Measurements from ENCODE around the gene USP49.

The USP49 gene

GRCh38 chr6:41895300-41896233 lies at the start of gene USP49:
TSS of gene USP49 (minus strand) at chr6:41895375. CDS start at chr6:41806983, 88,392 bp downstream.
- Histone ChIP-seq H3K36me3 (ENCODE audit: control insufficient read depth in 2 of 2, insufficient read depth in 1 of 2, low read length in 2 of 2) (no peaks in the 10 kb centered on the region; a peak in 1 of 3 replicates), H3K27ac (ENCODE audit: extremely low read depth, low read depth, low read length) (peak within 1 kb of the TSS; percentile 61), H3K9me3 (ENCODE audit: control insufficient read depth, insufficient read depth, low read depth, low read length) (no peaks in the 10 kb centered on the region), H3K4me3 (ENCODE audit: low read depth, low read length) (peak within 1 kb of the TSS; percentile 89), H3K4me1 (ENCODE audit: control insufficient read depth, insufficient read depth, low read length) (peaks cover 9% of the 10 kb centered on the region; the same call in 1 of the 2 replicates)
- CTCF ChIA-PET, result interaction anchor here (0.5 to 2.0 kb wide), 4 partner anchors 26 to 191 kb away, joined by 3 to 17 read pairs (median 6); partner anchors contain the start of genes BYSL, MED20 and TOMM6
- POLR2A ChIA-PET, result interaction anchor here (0.5 to 2.5 kb wide), 15 partner anchors 10 to 431 kb away, joined by 3 to 16 read pairs (median 4); partner anchors contain the start of genes BYSL, CCND3, MED20 and TAF8
- no peak for TF ChIP-seq ZNF132 (tag by site-specific recombination; IDR thresholded peaks at IDR 0.05; ENCODE audit: borderline replicate concordance)
- TF ChIP-seq ZNF510 (tag by site-specific recombination; IDR thresholded peaks at IDR 0.05; ENCODE audit: insufficient replicate concordance), result no peak
- TF ChIP-seq ZNF514 (tag by site-specific recombination; IDR thresholded peaks at IDR 0.05), result no peak
- no peak for TF ChIP-seq BCL11B (tag by site-specific recombination; IDR thresholded peaks at IDR 0.05; ENCODE audit: low read depth)
- peak; percentile 92 for TF ChIP-seq ZBTB20 (tag by site-specific recombination; IDR thresholded peaks at IDR 0.05)
- TF ChIP-seq ZNF16 (tag by site-specific recombination; IDR thresholded peaks at IDR 0.05; ENCODE audit: low read depth), result no peak
- TF ChIP-seq PRDM6 (tag by site-specific recombination; IDR thresholded peaks at IDR 0.05), result no peak
- no peak for TF ChIP-seq ZNF843 (tag by site-specific recombination; IDR thresholded peaks at IDR 0.05)
- no peak for TF ChIP-seq ZNF791 (tag by site-specific recombination; IDR thresholded peaks at IDR 0.05)
- TF ChIP-seq, protein P1, sequence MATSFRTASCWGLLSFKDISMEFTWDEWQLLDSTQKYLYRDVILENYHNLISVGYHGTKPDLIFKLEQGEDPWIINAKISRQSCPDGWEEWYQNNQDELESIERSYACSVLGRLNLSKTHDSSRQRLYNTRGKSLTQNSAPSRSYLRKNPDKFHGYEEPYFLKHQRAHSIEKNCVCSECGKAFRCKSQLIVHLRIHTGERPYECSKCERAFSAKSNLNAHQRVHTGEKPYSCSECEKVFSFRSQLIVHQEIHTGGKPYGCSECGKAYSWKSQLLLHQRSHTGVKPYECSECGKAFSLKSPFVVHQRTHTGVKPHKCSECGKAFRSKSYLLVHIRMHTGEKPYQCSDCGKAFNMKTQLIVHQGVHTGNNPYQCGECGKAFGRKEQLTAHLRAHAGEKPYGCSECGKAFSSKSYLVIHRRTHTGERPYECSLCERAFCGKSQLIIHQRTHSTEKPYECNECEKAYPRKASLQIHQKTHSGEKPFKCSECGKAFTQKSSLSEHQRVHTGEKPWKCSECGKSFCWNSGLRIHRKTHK (tag by site-specific recombination; IDR thresholded peaks at IDR 0.05), result no peak
- TF ChIP-seq OVOL3 (tag by site-specific recombination; IDR thresholded peaks at IDR 0.05), result no peak
- TF ChIP-seq SCRT1 (tag by site-specific recombination; IDR thresholded peaks at IDR 0.05; ENCODE audit: borderline replicate concordance), result no peak
- no peak for TF ChIP-seq ZNF664 (tag by site-specific recombination; IDR thresholded peaks at IDR 0.05)
- TF ChIP-seq, protein P2, sequence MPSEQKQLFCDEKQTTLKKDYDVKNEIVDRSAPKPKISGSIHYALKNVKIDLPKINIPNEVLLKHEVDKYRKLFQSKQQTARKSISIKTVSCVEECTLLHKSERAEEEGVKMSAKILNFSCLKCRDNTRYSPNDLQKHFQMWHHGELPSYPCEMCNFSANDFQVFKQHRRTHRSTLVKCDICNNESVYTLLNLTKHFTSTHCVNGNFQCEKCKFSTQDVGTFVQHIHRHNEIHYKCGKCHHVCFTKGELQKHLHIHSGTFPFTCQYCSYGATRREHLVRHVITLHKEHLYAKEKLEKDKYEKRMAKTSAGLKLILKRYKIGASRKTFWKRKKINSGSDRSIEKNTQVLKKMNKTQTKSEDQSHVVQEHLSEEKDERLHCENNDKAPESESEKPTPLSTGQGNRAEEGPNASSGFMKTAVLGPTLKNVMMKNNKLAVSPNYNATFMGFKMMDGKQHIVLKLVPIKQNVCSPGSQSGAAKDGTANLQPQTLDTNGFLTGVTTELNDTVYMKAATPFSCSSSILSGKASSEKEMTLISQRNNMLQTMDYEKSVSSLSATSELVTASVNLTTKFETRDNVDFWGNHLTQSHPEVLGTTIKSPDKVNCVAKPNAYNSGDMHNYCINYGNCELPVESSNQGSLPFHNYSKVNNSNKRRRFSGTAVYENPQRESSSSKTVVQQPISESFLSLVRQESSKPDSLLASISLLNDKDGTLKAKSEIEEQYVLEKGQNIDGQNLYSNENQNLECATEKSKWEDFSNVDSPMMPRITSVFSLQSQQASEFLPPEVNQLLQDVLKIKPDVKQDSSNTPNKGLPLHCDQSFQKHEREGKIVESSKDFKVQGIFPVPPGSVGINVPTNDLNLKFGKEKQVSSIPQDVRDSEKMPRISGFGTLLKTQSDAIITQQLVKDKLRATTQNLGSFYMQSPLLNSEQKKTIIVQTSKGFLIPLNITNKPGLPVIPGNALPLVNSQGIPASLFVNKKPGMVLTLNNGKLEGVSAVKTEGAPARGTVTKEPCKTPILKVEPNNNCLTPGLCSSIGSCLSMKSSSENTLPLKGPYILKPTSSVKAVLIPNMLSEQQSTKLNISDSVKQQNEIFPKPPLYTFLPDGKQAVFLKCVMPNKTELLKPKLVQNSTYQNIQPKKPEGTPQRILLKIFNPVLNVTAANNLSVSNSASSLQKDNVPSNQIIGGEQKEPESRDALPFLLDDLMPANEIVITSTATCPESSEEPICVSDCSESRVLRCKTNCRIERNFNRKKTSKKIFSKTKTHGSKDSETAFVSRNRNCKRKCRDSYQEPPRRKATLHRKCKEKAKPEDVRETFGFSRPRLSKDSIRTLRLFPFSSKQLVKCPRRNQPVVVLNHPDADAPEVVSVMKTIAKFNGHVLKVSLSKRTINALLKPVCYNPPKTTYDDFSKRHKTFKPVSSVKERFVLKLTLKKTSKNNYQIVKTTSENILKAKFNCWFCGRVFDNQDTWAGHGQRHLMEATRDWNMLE (tag by site-specific recombination; conservative IDR thresholded peaks at IDR 0.05; ENCODE audit: low read depth), result no peak
- TF ChIP-seq ZNF571 (tag by site-specific recombination; IDR thresholded peaks at IDR 0.05), result no peak
- TF ChIP-seq ZBTB10 (tag by site-specific recombination; IDR thresholded peaks at IDR 0.05), result no peak
- peak; percentile 93 for TF ChIP-seq MYNN (tag by site-specific recombination; IDR thresholded peaks at IDR 0.05; ENCODE audit: borderline replicate concordance)
- TF ChIP-seq ZBTB8A (tag by site-specific recombination; IDR thresholded peaks at IDR 0.05), result peak; percentile 8; the same call in 1 of the 2 replicates
- TF ChIP-seq ZNF610 (tag by site-specific recombination; IDR thresholded peaks at IDR 0.05; ENCODE audit: borderline replicate concordance), result no peak
- TF ChIP-seq ZNF830 (tag by site-specific recombination; IDR thresholded peaks at IDR 0.05; ENCODE audit: low read depth), result no peak
- no peak for TF ChIP-seq KLF17 (tag by site-specific recombination; IDR thresholded peaks at IDR 0.05)
- TF ChIP-seq, protein P3, sequence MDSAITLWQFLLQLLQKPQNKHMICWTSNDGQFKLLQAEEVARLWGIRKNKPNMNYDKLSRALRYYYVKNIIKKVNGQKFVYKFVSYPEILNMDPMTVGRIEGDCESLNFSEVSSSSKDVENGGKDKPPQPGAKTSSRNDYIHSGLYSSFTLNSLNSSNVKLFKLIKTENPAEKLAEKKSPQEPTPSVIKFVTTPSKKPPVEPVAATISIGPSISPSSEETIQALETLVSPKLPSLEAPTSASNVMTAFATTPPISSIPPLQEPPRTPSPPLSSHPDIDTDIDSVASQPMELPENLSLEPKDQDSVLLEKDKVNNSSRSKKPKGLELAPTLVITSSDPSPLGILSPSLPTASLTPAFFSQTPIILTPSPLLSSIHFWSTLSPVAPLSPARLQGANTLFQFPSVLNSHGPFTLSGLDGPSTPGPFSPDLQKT (IDR thresholded peaks at IDR 0.05; ENCODE audit: borderline replicate concordance, low read depth, low read length), result no peak

Data from HEK293 (cell line).